HCEC 1CT (cell line): Measurements from ENCODE around the gene TNFAIP6.
"Not testable (repeated sequence)": the region's sequence is repeated elsewhere in the genome, so short reads cannot be mapped to it uniquely, and the experiment has no call there.

Experiments used
- DNase-seq: peaks from one replicate; pipeline ENCODE4 v3.0.0-alpha.2; 2017

Gene TNFAIP6, protein sequence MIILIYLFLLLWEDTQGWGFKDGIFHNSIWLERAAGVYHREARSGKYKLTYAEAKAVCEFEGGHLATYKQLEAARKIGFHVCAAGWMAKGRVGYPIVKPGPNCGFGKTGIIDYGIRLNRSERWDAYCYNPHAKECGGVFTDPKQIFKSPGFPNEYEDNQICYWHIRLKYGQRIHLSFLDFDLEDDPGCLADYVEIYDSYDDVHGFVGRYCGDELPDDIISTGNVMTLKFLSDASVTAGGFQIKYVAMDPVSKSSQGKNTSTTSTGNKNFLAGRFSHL

DNA sequence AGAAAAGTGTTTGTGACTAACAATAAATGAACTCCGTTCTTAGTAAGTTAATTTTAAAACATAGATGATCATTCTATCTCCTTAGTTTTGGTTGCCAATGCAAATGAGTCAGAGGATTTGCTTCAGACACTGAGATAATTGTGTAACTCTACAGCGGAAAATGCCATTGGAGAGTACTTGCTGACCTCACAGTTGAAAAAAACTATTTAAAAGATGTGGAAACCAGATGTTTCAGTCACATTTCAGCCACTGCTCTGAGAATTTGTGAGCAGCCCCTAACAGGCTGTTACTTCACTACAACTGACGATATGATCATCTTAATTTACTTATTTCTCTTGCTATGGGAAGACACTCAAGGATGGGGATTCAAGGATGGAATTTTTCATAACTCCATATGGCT lies at the start of gene TNFAIP6:
TSS of gene TNFAIP6 (plus strand) at position 234 of the 400 bp plus-strand sequence. CDS start at position 309, 75 bp downstream.
- peak; percentile 97 for DNase-seq

DNA sequence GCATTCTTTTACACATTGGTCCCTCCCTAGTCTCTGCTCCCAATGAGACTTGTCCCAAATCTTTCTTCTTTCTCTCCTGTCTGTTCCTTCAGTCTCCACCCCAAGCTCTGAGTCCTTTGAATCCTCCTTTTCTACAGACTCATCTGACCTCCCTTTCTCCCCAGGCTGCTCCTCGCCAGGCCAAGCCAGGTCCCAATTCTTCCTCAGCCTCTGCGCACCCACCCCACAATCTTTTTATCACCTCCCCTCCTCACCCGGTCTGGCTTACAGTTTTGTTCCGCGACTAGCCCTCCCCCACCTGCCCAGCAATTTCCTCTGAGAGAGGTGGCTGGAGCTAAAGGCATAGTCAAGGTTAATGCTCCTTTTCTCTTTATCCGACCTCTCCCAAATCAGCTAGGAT lies 47.1 kb upstream of the TNFAIP6 start:
- DNase-seq: not testable (repeated sequence)

DNA sequence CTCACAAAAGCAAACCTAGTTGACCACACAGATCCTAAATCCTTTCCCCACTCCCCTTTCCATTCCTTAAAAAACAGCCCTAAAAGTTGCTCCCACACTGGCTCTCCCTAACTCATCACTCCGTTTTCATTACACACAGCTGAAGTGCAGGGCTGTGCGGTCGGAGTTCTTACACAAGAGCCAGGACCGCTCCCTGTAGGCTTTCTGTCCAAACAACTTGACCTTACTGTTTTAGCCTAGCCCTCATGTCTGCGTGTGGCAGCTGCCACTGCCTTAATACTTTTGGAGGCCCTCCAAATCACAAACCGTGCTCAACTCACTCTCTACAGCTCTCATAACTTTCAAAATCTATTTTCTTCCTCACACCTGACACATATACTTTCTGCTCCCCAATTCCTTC lies 45.0 kb upstream of the TNFAIP6 start:
- DNase-seq: not testable (repeated sequence)

DNA sequence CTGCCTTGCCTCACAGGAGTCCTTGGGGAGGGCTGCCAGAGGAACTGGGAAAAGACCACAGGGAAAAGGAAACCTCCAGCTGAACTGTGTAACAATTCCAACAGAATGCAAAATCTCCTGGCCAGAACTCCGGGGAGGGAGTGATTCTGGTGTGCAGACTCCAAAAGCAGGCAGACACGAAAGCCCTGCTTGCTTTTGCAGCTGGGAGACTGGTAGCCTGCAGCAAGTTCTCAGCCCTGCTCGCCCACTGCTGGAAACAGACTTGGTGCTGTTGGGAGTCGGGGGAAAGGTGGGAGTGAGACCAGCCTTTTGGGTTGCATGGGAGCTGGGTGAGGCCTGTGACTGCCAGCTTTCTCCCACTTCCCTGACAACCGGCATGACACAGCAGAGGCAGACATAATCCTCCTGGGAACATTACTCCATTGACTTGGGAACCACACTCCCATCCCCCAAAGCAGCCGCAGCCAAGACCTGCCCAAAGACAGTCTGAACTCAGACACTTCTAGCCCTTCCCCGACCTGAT lies 42.0 kb upstream of the TNFAIP6 start:
- no peak for DNase-seq

DNA sequence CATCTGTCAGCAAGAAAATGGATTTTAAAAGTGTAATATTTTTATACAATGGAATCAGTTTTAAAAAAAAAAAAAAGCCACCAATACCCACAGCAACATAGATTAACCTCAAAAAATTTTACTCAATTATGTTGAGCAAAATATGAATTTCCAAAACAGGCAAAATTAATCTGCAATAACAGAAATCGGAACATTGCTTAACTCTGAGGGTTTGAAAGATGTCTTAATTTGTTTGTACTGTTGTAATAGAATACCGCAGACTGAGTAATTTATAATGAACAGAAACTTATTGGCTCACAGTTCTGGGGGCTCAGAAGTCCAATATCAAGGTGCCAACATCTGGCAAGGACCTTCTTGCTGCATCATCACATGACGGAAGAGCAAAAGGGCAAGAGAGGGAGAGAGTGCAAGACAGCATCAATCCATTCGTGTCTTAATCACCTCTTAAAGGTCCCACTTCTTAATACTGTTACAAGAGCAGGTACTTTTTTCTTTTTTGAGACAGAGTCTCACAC lies 31.8 kb upstream of the TNFAIP6 start:
- DNase-seq: no peak

DNA sequence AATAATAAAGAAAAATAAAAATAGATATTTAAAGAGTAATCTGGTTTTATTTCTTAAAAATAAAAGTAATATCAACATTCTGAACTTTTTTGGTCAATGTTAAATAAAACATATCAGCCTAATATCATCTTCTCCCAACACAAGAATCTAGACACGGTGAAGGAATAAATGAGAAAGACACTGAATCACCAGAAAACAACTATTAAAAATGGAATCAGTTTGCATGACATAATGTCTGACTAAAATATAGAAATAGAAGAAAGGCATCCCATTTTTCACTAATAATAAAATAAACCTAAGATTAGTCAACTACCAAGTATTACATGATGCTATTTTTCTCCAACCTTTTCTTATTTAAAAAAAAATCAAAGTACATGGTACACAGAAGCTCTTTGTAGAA lies 30.8 kb upstream of the TNFAIP6 start:
- DNase-seq: no peak

DNA sequence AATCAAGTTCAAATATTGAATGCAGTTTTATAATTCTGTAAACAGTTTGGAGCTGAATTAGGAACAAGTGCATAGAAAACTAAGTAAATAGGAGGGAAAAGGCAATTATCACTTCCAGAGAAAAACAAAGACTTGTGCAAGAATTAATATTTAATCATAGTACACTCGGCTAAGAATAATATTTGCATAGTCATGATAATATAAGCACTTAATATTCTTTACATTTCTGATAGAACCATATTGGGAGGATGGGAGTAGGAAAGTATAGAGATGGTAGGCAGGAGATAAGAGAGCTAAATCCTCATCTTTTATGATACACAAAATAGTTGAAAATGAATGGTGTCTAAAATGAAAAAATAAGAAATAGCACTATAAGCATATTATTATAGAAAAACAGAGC lies 27.4 kb upstream of the TNFAIP6 start:
- no peak for DNase-seq

DNA sequence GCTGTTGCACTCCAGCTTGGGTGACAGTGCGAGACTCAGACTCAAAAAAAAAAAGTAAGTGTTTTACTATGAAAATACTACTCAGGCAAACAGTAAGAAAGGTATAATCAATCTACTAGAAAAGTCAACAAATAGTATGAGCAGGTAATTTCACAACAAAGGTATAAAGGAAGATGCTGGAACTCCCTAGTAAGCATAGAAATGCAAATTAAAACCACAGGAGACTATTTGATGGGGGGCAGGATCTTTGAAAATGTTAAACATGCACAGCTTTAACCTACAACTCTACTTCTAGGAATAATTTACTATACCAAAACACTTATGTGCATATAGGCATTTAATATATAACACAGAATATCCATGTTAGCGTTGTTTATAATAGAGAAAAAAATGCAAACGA lies 24.3 kb upstream of the TNFAIP6 start:
- DNase-seq: no peak

DNA sequence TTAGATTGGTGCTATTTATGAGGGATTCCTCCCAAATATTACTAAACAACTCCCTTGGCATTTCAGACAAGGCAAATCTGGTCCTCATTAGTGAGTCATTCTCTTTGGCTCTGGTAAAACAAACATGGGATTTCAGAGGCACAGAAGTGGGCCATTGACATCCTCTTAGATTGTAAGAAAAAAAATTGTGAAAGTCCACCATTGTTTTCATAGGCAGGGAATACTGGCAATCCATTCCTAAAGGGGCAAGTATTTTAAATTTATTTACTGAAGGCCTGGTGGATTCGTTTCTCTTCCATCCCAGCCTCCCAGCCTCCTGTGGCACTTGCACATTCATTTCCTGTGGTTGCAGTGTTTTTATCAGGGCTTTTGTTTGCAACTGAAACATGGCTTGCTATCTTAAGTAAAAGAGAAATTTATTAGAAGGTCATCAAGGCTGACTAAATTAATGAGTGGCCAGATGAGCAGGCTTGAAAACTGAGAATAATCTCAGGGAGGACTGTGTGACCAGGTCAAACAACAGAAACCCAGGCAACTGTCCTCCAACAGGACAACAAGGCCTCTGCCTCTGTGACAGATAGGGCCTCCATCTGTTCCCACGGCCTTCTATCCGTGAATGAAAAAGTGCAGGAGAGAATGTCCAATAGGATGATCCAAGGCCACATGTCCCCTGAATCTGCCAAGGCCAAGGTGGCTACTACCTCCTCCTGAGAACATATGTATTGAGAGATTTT lies 23.1 kb upstream of the TNFAIP6 start:
- DNase-seq: peak; percentile 89

DNA sequence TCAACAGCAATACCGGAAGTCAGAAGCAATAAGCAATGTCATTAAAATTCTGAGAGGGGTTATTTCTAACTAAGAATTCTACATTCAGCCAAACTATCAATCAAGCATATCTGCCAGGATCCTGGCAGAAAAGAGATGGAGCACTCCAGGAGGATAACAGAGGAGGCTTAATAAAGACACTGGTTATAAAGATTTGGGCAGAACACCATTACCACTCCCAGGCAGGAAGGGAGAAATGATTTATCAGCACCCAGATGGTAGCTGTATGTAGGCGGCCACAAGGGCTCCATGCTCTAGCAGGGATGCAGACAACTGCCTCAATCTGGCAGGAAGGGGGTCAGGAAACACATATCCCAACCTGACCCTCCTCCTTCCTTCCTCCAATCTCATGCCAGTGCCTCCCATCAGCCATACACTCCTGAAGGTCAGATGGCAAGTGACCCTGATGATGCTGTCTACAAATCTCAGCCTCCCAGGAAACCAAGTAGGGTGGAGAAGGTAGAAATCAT lies 20.5 kb upstream of the TNFAIP6 start:
- DNase-seq: no peak

DNA sequence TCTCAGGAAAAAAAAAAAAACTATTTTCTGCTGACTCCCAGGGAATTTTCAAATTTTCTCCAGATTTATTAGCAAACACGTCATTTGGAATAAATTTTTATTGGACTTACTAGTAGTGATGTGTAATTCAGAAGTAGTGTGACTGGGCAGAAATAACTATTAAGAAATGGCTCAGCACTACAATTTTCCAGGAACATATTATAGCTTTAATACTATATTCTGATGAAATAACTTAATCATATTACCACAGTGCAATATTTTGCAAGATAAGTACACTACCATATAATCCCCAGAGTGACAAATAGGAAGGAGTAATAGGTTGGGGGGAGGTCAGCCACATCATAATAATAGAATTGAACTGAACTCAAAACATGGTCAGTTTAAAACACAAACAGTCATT lies 19.7 kb upstream of the TNFAIP6 start:
- DNase-seq: peak; percentile 38

DNA sequence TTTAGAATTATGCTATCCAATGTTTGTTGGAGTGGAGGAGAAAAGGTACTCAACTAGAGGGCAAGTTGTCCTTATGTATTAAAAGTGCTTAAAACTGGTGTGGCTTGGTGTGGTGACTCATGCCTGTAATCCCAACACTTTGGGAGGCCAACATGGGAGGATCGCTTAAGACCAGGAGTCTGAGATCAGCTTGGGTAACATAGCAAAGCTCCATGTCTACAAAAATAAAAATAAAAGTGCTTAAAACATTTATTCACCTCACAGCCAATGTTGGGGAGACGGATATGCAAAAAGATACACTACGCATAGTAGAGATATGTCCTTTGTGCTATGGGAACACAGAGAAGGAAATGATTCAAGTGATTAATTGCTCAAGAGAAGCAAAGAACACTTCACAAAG lies 19.3 kb upstream of the TNFAIP6 start:
- no peak for DNase-seq

DNA sequence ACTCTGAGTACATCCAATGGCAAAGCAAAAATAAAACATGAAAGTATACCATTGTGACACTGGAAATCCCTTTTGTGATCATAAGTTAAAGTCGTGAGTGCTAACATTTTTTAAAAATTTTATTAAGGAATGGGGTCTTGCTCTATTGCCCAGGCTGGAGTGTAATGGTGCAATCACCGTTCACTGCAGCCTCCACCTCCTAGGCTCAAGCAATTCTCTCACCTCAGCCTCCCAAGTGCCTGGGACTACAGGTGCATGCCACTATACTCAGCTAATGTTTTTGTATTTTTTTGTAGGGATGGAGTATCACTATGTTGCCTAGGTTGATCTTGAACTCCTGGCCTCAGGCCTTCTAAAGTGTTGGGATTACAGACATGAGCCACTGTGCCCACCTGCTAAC lies 14.3 kb upstream of the TNFAIP6 start:
- DNase-seq: no peak

DNA sequence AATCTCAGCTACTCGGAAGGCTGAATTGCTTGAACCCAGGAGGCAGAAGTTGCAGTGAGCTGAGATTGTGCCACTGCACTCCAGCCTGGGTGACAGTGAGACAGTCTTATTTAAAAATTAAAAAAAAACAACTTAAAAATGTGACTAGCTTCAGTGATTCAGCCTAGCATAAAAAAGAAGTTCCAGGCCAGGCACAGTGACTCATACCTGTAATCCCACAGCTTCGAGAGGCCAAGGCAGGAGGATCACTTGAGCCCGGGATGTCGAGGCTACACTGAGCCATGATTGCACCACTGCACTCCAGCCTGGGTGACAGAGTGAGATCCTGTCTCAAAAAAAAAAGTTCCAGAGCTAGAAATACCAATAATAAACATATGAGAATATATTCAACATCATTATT lies 13.2 kb upstream of the TNFAIP6 start:
- peak; percentile 37 for DNase-seq

DNA sequence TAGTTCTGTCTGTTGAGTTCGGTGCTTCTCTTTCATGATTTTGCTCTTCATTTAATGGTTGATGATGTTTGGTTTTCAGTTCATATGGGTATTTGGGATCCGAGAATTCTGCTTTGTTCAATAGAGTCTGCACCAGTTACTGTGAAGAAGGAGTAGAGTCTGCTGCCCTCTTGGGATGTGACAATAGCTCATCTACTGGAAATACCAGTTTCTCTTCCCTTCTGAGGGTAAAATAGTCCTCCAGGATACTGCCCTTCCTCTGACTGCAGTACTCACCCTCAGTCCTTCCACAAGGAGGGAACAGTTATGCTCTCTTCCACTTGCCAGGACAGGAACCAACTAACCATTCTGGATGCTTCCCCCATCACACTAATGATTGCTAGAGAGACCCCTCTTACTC lies 12.5 kb upstream of the TNFAIP6 start:
- DNase-seq: no peak

DNA sequence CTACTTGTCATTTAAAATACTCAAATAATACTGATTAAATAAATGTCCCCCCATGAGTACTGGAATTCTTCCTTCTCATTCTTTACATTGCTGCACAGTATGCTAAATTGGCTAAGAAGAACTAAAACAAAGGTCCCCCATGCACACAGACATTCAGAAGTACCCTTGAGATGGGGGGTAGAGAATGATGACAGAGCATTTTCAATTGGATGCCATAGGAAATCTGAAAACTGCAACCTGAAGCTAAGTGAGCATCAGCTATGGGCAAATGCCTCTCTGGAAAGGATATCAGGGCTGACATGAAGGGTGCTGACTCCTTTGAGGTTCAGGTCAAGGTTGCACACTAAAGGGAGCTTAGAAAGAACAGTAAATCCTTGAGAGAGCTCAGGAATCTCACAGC lies 10.1 kb upstream of the TNFAIP6 start:
- DNase-seq: no peak

DNA sequence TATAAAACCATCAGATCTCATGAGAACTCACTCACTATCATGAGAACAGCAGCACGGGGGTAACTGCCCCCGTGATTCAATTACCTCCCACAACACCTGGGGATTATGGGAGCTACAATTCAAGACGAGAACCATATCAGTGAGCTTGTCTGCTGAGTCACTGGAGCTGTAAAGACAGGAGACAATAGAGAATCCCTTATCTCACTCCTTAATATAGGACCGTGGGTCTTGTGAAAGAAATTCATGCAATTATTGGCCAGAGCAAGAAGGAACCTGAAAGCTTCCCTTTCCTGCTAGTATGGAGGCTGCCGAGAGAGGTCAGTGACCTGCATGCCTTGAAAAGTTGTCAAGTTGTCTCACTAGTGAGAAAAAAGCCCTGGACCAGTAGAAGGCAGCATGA lies 9.5 kb upstream of the TNFAIP6 start:
- DNase-seq: no peak

DNA sequence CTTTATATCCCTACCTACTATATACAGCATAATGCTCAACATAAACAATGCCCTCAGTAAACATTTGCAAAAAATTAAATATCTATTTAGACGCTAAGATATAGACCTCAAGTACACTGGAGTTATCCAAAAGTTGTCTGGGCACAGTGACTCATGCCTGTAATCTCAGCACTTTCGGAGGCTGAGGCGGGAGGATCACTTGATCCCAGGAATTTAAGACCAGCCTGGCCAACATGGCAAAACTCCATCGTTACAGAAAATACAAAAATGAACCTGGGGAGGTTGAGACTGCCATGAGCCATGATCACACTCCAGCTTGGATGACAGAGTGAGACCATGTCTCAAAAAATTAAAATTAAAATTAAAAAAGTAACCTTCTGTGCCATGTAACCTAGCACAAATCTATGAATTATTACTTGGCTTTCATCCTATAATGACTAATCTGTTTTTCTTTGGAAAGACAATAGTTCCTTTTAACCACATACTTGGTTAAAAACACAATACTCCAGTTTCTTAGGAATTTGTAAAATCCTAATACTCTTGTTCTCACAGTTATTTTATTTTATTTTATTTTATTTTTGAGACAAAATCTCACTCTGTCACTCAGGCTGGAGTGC lies 6.7 kb upstream of the TNFAIP6 start:
- peak; percentile 28 for DNase-seq

DNA sequence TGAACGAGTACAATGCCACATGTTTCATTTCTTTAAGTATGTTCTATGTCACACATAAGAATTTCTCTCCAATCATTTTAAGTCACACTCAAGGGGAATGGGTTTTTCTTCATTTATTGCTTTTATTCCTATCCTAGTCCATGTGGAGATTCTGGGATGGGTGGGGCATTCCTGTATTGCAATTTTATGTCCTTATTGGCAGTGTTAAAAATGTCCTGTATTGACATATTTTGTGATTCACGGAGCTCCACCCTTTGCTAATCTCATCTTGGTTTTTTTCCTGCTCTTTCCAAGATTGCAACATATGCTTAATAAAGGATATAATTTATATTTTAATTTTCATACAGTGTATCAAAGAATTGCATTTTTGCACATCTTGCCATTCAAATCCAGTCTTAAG lies 3.4 kb upstream of the TNFAIP6 start:
- DNase-seq: no peak

DNA sequence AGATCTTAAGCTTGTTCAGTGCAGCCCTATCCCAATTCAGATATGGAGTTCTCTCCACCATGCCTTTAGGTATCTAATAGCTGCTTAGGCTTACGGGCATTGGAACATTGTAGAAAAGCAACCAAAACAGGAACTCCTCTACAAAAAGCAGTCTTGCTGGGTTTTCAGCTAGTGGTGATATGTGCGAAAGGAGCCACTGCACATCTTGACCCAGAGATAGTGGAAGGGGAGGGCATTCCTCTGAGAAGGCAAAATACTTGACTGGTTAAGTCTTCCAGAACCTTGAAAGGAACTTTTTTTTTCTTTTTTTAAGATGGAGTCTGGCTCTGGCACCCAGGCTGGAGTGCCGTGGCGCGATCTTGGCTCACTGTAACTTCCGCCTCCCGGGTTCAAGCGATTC lies 2.6 kb upstream of the TNFAIP6 start:
- no peak for DNase-seq

DNA sequence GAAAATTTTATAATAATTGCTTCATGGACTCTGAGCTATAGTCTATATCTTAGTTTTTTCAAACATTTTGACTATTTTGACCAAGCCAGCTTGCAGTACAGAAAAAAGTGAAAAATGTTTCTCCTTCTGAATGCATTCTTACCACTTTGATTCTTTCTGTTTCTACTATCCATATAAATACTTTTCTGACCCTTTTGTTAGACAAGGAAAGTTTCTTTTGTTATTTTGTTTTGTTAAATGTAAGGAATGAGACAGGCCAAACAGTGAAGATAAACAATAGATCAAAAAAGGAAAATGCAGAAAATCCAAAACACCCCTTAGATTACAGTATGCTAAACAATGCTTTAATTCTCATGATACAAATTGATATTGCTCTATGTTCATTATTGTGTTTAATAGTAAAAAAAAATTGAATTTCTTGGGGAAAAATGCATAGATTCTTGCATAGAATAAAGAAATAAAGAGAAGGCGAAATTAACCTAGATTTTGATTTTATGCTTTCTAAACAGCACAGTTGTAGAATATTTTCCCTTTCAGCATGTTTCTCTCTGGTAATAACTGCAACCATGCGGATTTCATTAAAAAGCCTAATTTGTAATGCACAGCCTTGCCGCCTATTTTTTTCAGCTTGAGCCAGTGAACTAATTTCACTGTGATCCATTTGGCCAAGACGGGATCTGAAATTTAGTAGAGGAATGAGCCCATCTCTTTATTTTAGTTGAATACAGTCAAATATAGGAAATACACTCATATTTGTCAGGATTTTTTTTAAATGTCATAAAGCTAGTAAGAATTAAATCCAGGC lies 976 bp downstream of the TNFAIP6 start:
- DNase-seq: no peak

DNA sequence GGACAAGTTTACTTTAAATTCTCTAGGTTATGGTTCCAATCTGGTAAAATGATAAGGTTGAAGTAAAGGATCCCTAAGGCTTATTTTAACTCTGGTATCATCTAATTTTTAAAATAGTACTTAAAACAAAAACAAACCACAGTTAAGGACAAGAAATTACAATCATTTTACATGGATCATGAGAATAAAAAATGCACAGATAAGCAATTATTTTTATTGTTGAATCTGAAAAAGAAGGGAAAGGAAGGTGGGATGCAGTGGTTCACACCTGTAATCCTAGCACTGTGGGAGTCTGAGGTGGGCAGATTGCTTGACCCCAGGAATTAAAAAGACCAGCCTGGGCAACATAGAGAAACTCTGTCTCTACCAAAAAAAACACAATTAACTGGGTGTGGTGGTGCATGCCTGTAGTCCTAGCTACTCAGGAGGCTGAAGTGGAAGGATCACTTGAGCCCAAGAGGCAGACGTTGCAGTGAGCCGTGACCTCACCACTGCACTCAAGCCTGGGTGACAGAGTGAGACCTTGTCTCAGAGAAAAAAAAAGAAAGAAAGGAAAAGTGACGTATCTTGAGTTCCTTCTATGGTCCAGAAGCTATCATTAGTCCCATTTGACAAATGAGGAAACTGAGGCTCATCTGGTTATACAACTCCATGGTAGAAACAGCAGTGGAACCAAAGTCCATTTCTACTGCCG lies 2.5 kb downstream of the TNFAIP6 start:
- DNase-seq: no peak
